Measurements from ENCODE around the gene SYTL4.

SYTL4 gene

GRCh38 chrX:100649550-100650356 lies 82.2 kb downstream of the SYTL4 start:
- no peak overlapping the region for H3K27ac ChIP-seq (ENCODE audit: insufficient read depth in 1 of 2, low read depth in 1 of 2, low read length in 2 of 2, poor library complexity in 1 of 2, severe bottlenecking in 2 of 2)
- ChIA-PET POLR2A (no interaction called here), CTCF (interaction anchor here (1.0 kb wide), 1 partner anchor 35 kb away, joined by 4 read pairs; no protein-coding TSS in a partner anchor)
- H3K36me3 ChIP-seq (ENCODE audit: control insufficient read depth in 4 of 4, insufficient read depth in 4 of 4, low read length in 3 of 4) = no peaks in the 10 kb centered on the region
- no peak for DNase-seq
- peaks cover 0 to 25% (median 0%) of the 10 kb centered on the region in 5 experiments for H3K27me3 ChIP-seq (replicated peaks in 2 of 5; ENCODE audit: control insufficient read depth in 4 of 5, insufficient read depth in 5 of 5, low read length in 4 of 5)
- no peaks in the 10 kb centered on the region for H3K9me3 ChIP-seq (ENCODE audit: control extremely low read depth in 1 of 5, control insufficient read depth in 4 of 5, insufficient read depth in 2 of 5, low read depth in 1 of 5, low read length in 4 of 5)
- no peak overlapping the region for H3K4me3 ChIP-seq (ENCODE audit: control insufficient read depth in 1 of 7, extremely low read depth in 1 of 7, insufficient read depth in 4 of 7, low read depth in 2 of 7, low read length in 6 of 7)
- no peaks in the 10 kb centered on the region for H3K4me1 ChIP-seq (ENCODE audit: control extremely low read depth in 1 of 4, control insufficient read depth in 4 of 4, insufficient read depth in 4 of 4, low read length in 3 of 4)
- 78% methylated on average over 8 of the region's 12 CpGs for WGBS (ENCODE audit: insufficient coverage)

- 55% methylated on average over 2 of the region's 8 CpGs for WGBS (ENCODE audit: insufficient coverage)
- POLR2A ChIA-PET = no interaction called here
- peaks cover 0 to 32% (median 0%) of the 10 kb centered on the region in 5 experiments for H3K27me3 ChIP-seq (replicated peaks in 2 of 5; ENCODE audit: control insufficient read depth in 4 of 5, insufficient read depth in 5 of 5, low read length in 4 of 5)
- no peak overlapping the region for H3K4me3 ChIP-seq (ENCODE audit: control insufficient read depth in 1 of 7, extremely low read depth in 1 of 7, insufficient read depth in 4 of 7, low read depth in 2 of 7, low read length in 6 of 7)
- H3K9me3 ChIP-seq (ENCODE audit: control extremely low read depth in 1 of 5, control insufficient read depth in 4 of 5, insufficient read depth in 2 of 5, low read depth in 1 of 5, low read length in 4 of 5) = no peaks in the 10 kb centered on the region
- no peak for DNase-seq
- no peaks in the 10 kb centered on the region for H3K4me1 ChIP-seq (ENCODE audit: control extremely low read depth in 1 of 4, control insufficient read depth in 4 of 4, insufficient read depth in 4 of 4, low read length in 3 of 4)
- no peak overlapping the region for H3K27ac ChIP-seq (ENCODE audit: insufficient read depth in 1 of 2, low read depth in 1 of 2, low read length in 2 of 2, poor library complexity in 1 of 2, severe bottlenecking in 2 of 2)
- H3K36me3 ChIP-seq (ENCODE audit: control insufficient read depth in 4 of 4, insufficient read depth in 4 of 4, low read length in 3 of 4) = no peaks in the 10 kb centered on the region
- CTCF ChIA-PET = no interaction called here
Observed at GRCh38 chrX:100648458-100649417, 83.2 kb downstream of the SYTL4 start.

GRCh38 chrX:100647739-100648138 lies 84.2 kb downstream of the SYTL4 start:
- 68% methylated on average over 2 of the region's 2 CpGs for WGBS (ENCODE audit: insufficient coverage)
- H3K36me3 ChIP-seq (ENCODE audit: control insufficient read depth in 4 of 4, insufficient read depth in 4 of 4, low read length in 3 of 4) = no peaks in the 10 kb centered on the region
- CTCF ChIA-PET = interaction anchor here (0.9 to 1.4 kb wide), 2 partner anchors 10 to 32 kb away, joined by 3 to 4 read pairs; no protein-coding TSS in a partner anchor
- H3K4me1 ChIP-seq (ENCODE audit: control extremely low read depth in 1 of 4, control insufficient read depth in 4 of 4, insufficient read depth in 4 of 4, low read length in 3 of 4) = no peaks in the 10 kb centered on the region
- H3K9me3 ChIP-seq (ENCODE audit: control extremely low read depth in 1 of 5, control insufficient read depth in 4 of 5, insufficient read depth in 2 of 5, low read depth in 1 of 5, low read length in 4 of 5) = no peaks in the 10 kb centered on the region
- no peak overlapping the region for H3K27ac ChIP-seq (ENCODE audit: insufficient read depth in 1 of 2, low read depth in 1 of 2, low read length in 2 of 2, poor library complexity in 1 of 2, severe bottlenecking in 2 of 2)
- POLR2A ChIA-PET = no interaction called here
- no peak overlapping the region for H3K4me3 ChIP-seq (ENCODE audit: control insufficient read depth in 1 of 7, extremely low read depth in 1 of 7, insufficient read depth in 4 of 7, low read depth in 2 of 7, low read length in 6 of 7)
- peaks cover 0 to 37% (median 0%) of the 10 kb centered on the region in 5 experiments for H3K27me3 ChIP-seq (replicated peaks in 2 of 5; ENCODE audit: control insufficient read depth in 4 of 5, insufficient read depth in 5 of 5, low read length in 4 of 5)
- no peak for DNase-seq

GRCh38 chrX:100647095-100647494 lies 84.8 kb downstream of the SYTL4 start:
- DNase-seq = peak in 1 of 3 donors; percentile 8
- Histone ChIP-seq H3K27ac (ENCODE audit: insufficient read depth in 1 of 2, low read depth in 1 of 2, low read length in 2 of 2, poor library complexity in 1 of 2, severe bottlenecking in 2 of 2) (no peak overlapping the region), H3K9me3 (ENCODE audit: control extremely low read depth in 1 of 5, control insufficient read depth in 4 of 5, insufficient read depth in 2 of 5, low read depth in 1 of 5, low read length in 4 of 5) (no peaks in the 10 kb centered on the region), H3K36me3 (ENCODE audit: control insufficient read depth in 4 of 4, insufficient read depth in 4 of 4, low read length in 3 of 4) (no peaks in the 10 kb centered on the region), H3K27me3 (replicated peaks in 2 of 5; ENCODE audit: control insufficient read depth in 4 of 5, insufficient read depth in 5 of 5, low read length in 4 of 5) (peaks cover 0 to 40% (median 2%) of the 10 kb centered on the region in 5 experiments), H3K4me1 (ENCODE audit: control extremely low read depth in 1 of 4, control insufficient read depth in 4 of 4, insufficient read depth in 4 of 4, low read length in 3 of 4) (no peaks in the 10 kb centered on the region), H3K4me3 (ENCODE audit: control insufficient read depth in 1 of 7, extremely low read depth in 1 of 7, insufficient read depth in 4 of 7, low read depth in 2 of 7, low read length in 6 of 7) (no peak overlapping the region)
- POLR2A ChIA-PET = no interaction called here
- CTCF ChIA-PET = interaction anchor here (0.9 to 1.4 kb wide), 2 partner anchors 10 to 32 kb away, joined by 3 to 4 read pairs; no protein-coding TSS in a partner anchor
- no CpG with 5 or more reads among the region's 1 CpG for WGBS (ENCODE audit: insufficient coverage)

GRCh38 chrX:100645106-100645505 lies 86.8 kb downstream of the SYTL4 start:
- H3K27ac ChIP-seq (ENCODE audit: insufficient read depth in 1 of 2, low read depth in 1 of 2, low read length in 2 of 2, poor library complexity in 1 of 2, severe bottlenecking in 2 of 2) = no peak overlapping the region
- ChIA-PET CTCF (interaction anchor here (1.0 kb wide), 1 partner anchor 15 kb away, joined by 4 read pairs; no protein-coding TSS in a partner anchor), POLR2A (no interaction called here)
- H3K4me3 ChIP-seq (ENCODE audit: control insufficient read depth in 1 of 7, extremely low read depth in 1 of 7, insufficient read depth in 4 of 7, low read depth in 2 of 7, low read length in 6 of 7) = no peak overlapping the region
- no peaks in the 10 kb centered on the region for H3K4me1 ChIP-seq (ENCODE audit: control extremely low read depth in 1 of 4, control insufficient read depth in 4 of 4, insufficient read depth in 4 of 4, low read length in 3 of 4)
- no peaks in the 10 kb centered on the region for H3K36me3 ChIP-seq (ENCODE audit: control insufficient read depth in 4 of 4, insufficient read depth in 4 of 4, low read length in 3 of 4)
- 61% methylated on average over 3 of the region's 4 CpGs for WGBS (ENCODE audit: insufficient coverage)
- no peak for DNase-seq
- peaks cover 0 to 41% (median 2%) of the 10 kb centered on the region in 5 experiments for H3K27me3 ChIP-seq (replicated peaks in 2 of 5; ENCODE audit: control insufficient read depth in 4 of 5, insufficient read depth in 5 of 5, low read length in 4 of 5)
- no peaks in the 10 kb centered on the region for H3K9me3 ChIP-seq (ENCODE audit: control extremely low read depth in 1 of 5, control insufficient read depth in 4 of 5, insufficient read depth in 2 of 5, low read depth in 1 of 5, low read length in 4 of 5)

- DNase-seq = peak in 2 of 3 donors; percentile 50 to 64
- no peak within 1 kb of the TSS for H3K27ac ChIP-seq (ENCODE audit: insufficient read depth in 1 of 2, low read depth in 1 of 2, low read length in 2 of 2, poor library complexity in 1 of 2, severe bottlenecking in 2 of 2)
- no peak within 1 kb of the TSS for H3K4me3 ChIP-seq (ENCODE audit: control insufficient read depth in 1 of 7, extremely low read depth in 1 of 7, insufficient read depth in 4 of 7, low read depth in 2 of 7, low read length in 6 of 7)
- peaks cover 0 to 39% (median 7%) of the 10 kb centered on the region in 5 experiments for H3K27me3 ChIP-seq (replicated peaks in 2 of 5; ENCODE audit: control insufficient read depth in 4 of 5, insufficient read depth in 5 of 5, low read length in 4 of 5)
- POLR2A ChIA-PET = no interaction called here
- CTCF ChIA-PET = interaction anchor here (0.7 to 1.4 kb wide), 4 partner anchors 10 to 27 kb away, joined by 3 to 4 read pairs (median 4); no protein-coding TSS in a partner anchor
- 70% methylated on average over 6 of the region's 11 CpGs for WGBS (ENCODE audit: insufficient coverage)
- H3K9me3 ChIP-seq (ENCODE audit: control extremely low read depth in 1 of 5, control insufficient read depth in 4 of 5, insufficient read depth in 2 of 5, low read depth in 1 of 5, low read length in 4 of 5) = no peaks in the 10 kb centered on the region
- no peaks in the 10 kb centered on the region for H3K4me1 ChIP-seq (ENCODE audit: control extremely low read depth in 1 of 4, control insufficient read depth in 4 of 4, insufficient read depth in 4 of 4, low read length in 3 of 4)
- no peaks in the 10 kb centered on the region for H3K36me3 ChIP-seq (ENCODE audit: control insufficient read depth in 4 of 4, insufficient read depth in 4 of 4, low read length in 3 of 4)
Observed at GRCh38 chrX:100643956-100644860, 87.7 kb downstream of the SYTL4 start, which contains the start of gene SRPX2. TSS of gene SRPX2 (plus strand) at chrX:100644199. CDS start at chrX:100646323, 2,124 bp downstream.
